Coronary artery (tissue), 2 donors: ENCODE data around the gene OSBPL2.

ENCODE experiments used
- DNase-seq: peaks from one replicate; pipeline ENCODE4 v3.0.0-alpha.2; 2017; ENCODE audit warnings: low spot score
- H3K27ac ChIP-seq, 2 donors: fragments of 200-600 bp; sonication (generic); one replicate each; pipeline ENCODE4 v1.5.1; 2016 to 2019
- H3K4me3 ChIP-seq: fragments of 200-600 bp; sonication (generic); 2 replicates; pipeline ENCODE4 v1.5.1; 2016; ENCODE audit warnings: mild to moderate bottlenecking, moderate library complexity
- TF ChIP-seq, protein P1 (sequence below): fragments of 200-600 bp; sonication (generic); IDR thresholded peaks from one replicate; pipeline ENCODE4 v1.5.1; 2019; ENCODE audit warnings: antibody characterized with exemption

OSBPL2 gene

DNA sequence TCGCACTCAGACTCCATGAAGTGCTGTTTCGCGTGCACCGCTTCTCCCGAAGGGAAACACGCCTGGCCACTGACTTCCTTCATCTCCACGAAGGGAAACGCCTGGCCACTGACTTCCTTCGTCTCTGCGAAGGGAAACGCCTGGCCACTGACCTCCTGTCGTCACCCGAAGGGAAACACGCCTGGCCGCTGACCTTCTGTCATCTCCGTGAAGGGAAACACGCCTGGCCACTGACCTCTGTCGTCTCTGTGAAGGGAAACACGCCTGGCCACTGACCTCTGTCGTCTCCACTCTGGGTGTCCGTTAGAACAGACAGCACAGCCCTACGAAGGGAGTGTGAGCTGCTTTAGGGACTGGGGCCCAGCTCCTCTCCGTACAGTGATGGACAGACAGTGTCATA is 47.4 kb downstream of the OSBPL2 start:
- TF ChIP-seq, protein P1, sequence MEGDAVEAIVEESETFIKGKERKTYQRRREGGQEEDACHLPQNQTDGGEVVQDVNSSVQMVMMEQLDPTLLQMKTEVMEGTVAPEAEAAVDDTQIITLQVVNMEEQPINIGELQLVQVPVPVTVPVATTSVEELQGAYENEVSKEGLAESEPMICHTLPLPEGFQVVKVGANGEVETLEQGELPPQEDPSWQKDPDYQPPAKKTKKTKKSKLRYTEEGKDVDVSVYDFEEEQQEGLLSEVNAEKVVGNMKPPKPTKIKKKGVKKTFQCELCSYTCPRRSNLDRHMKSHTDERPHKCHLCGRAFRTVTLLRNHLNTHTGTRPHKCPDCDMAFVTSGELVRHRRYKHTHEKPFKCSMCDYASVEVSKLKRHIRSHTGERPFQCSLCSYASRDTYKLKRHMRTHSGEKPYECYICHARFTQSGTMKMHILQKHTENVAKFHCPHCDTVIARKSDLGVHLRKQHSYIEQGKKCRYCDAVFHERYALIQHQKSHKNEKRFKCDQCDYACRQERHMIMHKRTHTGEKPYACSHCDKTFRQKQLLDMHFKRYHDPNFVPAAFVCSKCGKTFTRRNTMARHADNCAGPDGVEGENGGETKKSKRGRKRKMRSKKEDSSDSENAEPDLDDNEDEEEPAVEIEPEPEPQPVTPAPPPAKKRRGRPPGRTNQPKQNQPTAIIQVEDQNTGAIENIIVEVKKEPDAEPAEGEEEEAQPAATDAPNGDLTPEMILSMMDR: no peak
- no peak for DNase-seq
- no peak overlapping the region for H3K27ac ChIP-seq
- no peak overlapping the region for H3K4me3 ChIP-seq

DNA sequence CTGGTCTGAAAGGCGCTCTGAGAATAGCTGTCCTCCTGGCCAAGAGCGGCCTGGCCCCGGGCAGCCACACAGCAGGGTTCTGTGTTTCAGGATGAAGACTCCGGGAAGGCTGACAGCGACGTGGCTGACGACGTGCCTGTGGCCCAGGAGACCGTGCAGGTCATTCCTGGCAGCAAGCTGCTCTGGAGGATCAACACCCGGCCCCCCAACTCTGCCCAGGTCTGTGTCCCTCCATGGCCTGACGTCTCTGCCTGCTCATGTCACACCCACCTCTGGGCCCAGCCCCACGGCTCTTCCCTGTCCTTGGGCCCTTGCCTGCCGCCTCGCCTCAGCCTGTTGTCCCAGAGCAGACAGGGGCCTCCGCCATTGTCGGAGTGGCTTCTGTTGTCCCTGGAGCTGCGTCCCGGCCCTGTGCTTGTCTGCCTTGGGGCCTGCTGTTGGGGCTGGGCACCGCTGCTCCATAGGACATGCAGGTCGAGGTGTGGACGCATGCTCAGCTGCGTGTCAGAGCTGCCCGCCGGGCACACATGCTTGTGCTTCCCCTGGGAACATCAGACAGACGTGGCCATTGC is 48.3 kb downstream of the OSBPL2 start:
- TF ChIP-seq, protein P1: no peak
- no peak overlapping the region for H3K4me3 ChIP-seq
- DNase-seq: no peak
- no peak overlapping the region for H3K27ac ChIP-seq

DNA sequence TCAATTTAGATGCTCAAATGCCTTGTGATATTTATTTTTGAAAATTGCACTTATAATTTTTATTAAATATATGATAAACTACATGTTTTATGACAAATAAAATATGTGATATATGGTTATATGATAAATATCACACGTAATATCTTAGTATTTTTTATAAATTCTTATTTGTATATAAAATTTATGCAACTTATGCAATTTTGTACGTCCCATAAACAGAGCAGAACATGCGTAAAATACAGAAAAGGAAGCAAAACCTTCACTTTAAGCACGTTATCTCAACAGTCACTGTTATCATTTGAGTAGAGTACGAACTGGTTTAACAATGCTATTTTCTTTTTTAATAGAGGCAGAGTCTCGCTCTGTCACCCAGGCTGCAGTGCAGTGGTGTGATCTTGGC is 48.8 kb downstream of the OSBPL2 start:
- H3K4me3 ChIP-seq: no peak overlapping the region
- H3K27ac ChIP-seq: no peak overlapping the region
- TF ChIP-seq, protein P1: no peak
- no peak for DNase-seq

DNA sequence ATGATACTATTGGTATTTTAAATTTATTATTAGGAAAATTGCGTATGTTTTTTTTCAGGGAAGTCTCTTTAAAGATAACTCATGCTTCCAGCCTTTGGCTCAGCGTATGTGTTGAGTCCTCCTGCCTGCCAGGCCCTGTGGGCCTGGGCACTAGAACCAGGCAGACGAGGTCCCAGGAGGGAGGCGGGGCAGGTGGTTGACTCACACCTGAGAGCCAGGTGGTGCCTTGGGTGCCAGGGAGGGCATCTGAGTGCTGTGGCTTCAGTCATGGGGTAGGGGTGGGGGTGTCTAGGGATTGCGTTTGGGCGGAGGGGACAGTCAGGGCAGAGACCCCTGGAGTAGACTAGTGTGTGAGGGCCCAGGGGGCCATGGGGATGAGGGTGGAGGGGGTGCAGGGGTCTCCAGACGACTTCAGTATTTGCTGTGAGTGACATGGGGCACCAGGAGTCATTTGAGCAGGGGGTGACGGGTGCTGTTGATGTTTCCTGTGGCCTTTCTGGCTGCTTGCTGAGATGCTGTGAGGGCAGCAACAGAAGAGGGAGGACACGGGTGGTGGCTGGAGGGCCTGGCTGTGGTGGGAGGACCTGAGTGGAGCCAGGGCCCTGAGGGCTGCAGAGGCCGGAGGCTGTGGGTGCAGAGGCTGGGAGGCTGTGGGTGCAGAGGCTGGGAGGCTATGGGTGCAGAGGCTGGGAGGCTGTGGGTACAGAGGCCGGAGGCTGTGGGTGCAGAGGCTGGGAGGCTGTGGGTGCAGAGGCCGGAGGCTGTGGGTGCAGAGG is 49.6 kb downstream of the OSBPL2 start:
- DNase-seq: no peak
- Histone ChIP-seq H3K27ac (no peak overlapping the region), H3K4me3 (no peak overlapping the region)
- TF ChIP-seq, protein P1: no peak

DNA sequence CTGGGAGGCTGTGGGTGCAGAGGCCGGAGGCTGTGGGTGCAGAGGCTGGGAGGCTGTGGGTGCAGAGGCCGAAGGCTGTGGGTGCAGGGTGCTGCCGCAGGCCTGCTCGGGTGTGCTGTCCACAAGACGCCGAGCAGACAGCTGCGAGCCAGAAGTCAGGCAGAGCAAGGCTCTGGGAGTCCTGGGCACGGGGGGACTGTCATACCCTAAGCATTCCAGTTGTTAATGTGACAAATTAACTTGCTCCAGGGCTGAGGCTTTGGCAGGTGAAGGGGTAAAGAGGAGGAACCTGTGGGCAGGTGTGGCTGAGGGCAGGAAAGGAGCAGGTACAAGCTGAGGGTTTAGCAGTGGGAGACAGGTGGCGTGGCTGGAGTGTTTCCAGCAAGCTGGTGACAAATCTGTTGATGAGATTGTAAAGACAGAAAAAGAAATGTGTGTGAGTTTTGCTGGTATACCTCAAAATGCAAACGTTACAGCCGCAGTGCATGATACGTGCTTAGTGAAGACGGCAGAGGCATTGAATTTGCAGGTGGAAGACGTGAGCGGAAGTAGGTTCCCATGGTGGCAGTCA is 50.3 kb downstream of the OSBPL2 start:
- no peak for DNase-seq
- Histone ChIP-seq H3K4me3 (no peak overlapping the region), H3K27ac (no peak overlapping the region)
- TF ChIP-seq, protein P1: no peak

DNA sequence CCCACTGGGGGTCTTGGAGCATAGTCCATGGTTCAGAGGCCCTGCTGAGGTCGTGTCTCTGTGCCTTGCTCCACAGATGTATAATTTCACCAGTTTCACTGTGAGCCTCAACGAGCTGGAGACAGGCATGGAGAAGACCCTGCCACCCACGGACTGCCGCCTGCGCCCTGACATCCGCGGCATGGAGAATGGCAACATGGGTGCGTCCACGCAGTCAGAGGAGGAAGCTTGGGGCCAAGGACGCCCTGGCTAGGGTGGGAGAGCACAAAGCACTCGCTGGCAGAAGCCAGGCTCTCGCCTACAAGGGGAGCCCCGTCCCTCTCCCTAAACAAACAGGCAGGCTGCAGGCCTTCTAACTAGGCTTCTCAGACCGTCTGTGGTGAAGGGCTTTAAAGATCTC is 50.8 kb downstream of the OSBPL2 start:
- TF ChIP-seq, protein P1: no peak
- DNase-seq: no peak
- Histone ChIP-seq H3K27ac (no peak overlapping the region), H3K4me3 (no peak overlapping the region)

DNA sequence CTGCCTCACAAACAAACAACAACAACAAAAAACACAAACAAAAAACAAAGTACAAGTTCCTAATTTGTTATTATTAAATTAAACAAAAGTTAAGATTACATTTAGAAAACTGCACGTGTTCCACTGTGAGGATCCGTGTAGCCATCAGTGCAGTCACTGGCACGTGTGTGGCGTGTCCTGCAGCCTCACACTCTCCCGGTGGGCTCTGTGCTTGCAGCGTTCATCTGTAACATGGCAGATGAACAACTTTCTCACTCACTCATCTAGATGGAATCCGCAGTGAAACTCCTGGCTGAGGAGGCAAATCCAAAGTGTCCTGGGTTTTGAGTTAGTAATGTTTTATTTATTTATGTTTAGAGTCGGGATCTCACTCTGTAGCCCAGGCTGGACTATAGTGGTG is 51.6 kb downstream of the OSBPL2 start:
- Histone ChIP-seq H3K27ac (no peak overlapping the region), H3K4me3 (no peak overlapping the region)
- TF ChIP-seq, protein P1: no peak
- no peak for DNase-seq
